ENCODE results near the gene TSG101.

Gene TSG101, protein sequence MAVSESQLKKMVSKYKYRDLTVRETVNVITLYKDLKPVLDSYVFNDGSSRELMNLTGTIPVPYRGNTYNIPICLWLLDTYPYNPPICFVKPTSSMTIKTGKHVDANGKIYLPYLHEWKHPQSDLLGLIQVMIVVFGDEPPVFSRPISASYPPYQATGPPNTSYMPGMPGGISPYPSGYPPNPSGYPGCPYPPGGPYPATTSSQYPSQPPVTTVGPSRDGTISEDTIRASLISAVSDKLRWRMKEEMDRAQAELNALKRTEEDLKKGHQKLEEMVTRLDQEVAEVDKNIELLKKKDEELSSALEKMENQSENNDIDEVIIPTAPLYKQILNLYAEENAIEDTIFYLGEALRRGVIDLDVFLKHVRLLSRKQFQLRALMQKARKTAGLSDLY

DNA sequence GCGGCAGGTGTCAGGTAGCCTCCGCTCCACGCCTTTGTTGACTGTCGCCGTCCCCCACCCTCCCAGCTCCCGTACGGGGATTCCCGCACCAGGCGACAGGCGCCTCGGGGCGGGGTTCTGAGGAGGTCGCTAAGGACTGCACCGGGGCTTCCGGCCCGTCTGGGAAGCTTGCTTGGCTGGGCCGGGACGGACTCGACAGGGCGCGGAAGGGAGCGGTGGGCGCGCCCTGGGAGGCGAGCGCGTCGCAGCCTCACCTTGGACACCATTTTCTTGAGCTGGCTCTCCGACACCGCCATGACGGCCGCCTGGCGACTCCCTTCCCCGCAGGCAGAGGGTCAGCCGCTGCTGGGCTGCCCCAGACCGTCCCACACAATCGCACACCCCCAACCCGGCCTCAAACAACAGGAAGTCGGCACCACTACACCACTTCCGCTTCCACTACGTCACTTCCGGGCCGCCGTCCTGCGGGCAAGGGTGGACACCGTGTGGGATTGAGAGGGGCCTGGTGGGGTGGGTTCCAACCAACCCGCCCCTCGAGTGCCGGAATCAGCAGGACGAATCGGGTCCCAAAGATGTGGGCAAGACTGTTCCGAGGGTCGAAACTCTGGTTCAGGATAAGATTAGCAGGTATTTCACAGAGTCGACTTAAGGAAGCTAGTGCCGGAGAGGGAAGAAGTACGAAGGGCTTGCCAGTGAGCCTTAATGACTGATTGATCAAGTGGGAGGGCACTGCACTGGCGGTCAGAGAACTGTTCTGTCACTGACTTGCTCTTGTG, at the start of gene TSG101:
TSS of gene TSG101 (minus strand) at position 422 of the 776 bp plus-strand sequence. CDS start at position 296, 126 bp downstream.
- peak; percentile 96 for DNase-seq

DNA sequence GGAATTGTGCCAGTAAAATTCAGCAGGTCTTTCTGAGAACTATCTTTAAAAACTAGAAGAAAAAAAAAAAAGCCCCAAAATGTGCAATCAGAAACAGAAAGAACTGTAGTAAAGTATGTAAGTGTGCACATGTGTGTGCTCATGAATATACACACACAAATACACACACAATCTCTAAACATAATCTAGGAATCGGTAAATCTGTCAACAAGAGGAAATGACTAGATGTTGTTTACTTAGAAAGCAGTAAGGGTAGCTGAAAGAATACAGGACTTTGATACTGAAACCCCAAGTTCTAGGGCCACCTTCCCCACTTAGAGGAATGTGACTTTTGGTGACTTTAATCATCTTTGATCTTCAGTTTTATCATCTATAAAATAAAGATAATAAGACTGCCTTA, 48.6 kb upstream of the TSG101 start:
- DNase-seq = no peak

GRCh38 chr11:18567081-18567480, 40.3 kb upstream of the TSG101 start:
- DNase-seq = no peak

GRCh38 chr11:18566406-18566805, 39.7 kb upstream of the TSG101 start:
- no peak for DNase-seq

GRCh38 chr11:18564149-18564548, 37.4 kb upstream of the TSG101 start:
- DNase-seq = no peak

DNA sequence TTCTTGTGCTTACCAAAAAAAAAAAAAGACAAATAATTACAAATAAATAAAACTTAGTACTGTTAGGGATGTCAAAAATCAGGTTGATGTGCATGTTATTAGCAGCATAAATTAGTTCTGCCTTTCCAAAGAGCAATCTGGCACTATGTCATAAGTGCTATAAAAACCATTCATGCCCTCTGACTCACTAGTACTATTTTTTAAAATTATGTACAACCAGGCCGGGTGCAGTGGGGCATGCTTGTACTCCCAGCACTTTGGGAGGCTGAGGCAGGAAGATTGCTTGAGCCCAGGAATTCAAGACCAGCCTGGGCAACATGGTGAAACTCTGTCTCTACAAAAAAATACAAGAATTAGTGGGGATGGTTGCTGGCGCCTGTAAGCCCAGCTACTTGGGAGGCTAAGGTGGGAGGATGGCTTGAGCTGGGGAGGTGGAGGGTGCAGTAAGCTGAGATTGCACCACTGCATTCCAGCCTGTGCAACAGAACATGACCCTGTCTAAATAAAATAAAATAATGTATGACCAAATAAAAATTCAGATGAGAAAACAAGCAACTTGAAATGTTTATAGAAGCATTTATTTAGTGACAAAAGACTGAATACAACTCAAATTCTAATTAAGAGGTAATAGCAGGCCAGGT, 36.5 kb upstream of the TSG101 start:
- no peak for DNase-seq

DNA sequence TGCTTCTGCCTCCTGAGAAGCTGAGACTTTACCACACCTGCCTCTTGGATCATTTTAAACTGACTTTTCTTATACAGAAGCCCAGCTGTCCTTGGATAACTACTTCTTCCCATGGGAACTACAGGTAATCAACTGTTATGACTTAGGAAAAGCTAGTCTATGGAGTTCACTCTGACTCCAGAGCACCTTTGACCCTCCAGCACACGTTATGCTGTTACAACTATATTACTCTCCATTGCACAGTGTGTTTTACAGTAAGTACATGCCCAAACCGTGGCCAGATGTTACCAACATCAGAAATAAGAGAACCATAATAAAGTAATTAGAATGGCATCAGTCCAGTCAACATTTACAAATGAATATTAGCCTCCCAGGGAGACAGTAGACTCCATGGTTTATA, 21.3 kb upstream of the TSG101 start:
- no peak for DNase-seq

GRCh38 chr11:18540207-18541009, 13.7 kb upstream of the TSG101 start:
- DNase-seq = no peak

DNA sequence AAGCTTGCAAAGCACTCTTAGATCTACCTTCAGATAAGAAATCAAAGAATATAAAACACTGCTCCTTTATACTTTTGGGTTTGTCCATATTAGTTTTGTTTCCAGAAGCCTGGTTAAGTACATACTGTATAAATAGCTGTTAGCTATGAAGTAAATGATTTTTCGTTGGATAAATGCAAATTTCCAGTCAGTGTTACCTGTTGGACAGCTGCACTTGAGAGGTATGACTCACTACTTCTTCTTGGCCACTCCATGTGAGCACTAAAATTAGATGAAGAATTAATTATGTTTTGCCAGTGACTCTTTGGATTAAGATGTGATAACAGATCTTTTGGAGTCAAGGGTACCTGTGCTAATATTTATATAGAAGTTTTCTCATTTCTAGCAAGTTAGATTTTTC, 9.5 kb upstream of the TSG101 start:
- DNase-seq = no peak

DNA sequence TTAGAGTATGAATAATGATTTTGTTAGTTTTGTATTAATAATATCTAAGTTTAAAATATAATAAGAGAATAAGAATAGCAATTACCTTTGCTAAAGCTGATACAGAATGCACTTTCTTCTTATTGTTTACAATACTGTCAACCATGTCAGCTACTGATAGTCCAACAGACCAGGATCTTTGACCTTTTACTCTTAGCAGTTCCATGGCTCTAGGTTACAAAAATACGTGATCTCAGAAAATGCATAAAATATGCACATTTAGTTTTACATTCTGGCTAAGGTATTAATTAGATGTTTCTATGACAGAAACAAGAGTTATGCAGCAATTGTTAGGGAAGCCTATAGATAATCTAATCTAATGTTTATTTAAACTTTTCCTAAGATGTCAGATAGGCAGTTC, 7.5 kb upstream of the TSG101 start:
- no peak for DNase-seq

DNA sequence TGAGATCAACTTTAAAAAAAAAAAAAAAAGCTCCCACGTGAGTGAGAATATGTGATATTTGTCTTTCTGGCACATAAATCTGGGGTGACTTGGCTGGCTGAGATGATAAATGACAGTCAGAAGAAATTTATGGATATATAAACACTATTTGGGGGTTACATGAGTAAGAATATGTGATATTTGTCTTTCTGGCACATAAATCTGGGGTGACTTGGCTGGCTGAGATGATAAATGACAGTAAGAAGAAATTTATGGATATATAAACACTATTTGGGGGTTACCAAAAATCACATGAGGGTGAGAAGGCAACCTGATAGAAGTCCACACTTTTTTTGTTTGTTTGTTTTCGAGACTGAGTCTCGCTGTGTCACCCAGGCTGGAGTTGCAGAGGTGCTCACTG, 6.6 kb upstream of the TSG101 start:
- no peak for DNase-seq

DNA sequence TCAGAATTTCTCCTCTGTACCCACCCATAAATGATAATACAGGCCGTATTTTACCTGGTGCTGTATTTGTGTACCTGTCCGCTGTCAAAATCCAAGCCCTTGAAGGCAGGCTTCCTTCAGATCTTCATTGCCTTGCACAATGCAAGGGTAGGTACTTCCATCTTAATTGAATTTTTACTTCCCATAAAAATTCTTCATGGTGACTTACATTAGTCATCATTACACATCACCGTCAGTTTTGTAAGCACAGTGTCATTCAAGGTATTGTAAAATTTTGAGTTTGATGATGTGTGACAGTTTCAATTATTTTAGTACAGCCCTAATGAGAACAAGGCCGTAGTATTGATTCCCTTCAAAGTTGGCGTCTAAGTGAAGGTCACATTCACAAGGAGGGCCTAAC, 770 bp upstream of the TSG101 start:
- no peak for DNase-seq

DNA sequence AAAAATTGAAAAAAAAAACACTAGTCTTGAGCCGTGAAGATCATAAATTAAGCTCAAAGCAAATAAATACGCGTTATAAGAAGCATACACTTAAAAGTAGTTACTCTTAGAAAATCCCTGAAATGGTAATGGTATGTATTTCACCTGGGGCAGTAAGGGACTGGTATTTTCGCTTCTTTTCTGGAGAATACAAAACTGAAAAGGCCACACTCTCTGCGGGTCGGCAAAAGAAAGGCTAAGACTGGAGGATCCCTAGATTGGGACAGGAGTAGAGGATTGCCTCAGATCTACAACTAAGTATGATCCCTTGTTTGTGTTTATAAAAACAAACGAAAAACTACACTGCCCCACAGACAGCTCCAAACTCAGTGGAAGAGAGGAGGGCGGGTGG, 617 bp downstream of the TSG101 start:
- DNase-seq = no peak

DNA sequence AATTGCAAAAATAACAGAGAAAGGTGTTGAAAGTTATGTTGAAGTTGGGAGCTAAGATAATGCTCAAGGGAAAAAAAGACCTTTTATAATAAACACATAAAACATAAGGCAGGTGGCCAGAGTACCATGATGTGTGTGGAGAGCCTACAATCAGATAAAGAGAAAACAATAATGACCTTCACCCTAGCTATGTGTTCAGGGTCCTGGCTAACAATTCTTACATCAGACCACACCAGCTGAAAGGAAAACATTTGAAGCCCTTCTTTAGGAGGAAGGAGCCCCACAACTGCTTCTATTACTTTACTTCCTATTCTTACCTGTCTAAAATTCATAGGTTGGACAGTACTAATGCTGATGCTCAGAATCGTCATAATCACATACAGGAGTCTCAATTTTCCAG, 2.5 kb downstream of the TSG101 start:
- DNase-seq = no peak

DNA sequence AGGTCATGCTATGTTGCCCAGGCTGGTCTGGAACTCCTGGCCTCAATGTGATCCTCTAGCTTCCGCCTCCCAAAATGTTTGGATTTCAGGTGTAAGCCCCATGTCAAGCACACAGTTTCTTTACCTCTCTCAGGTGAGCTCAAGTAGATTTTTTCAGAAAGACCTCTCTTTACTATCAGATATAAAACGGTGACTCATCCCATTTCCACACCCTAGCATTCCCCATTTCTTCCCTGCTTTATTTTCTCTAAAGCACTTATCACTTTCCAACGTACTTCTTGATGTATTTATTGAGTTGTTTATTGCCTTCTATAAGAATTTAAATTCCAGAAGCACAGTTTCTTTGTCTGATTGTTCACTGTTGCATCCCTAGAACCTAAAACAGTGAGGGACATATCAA, 3.7 kb downstream of the TSG101 start:
- no peak for DNase-seq

DNA sequence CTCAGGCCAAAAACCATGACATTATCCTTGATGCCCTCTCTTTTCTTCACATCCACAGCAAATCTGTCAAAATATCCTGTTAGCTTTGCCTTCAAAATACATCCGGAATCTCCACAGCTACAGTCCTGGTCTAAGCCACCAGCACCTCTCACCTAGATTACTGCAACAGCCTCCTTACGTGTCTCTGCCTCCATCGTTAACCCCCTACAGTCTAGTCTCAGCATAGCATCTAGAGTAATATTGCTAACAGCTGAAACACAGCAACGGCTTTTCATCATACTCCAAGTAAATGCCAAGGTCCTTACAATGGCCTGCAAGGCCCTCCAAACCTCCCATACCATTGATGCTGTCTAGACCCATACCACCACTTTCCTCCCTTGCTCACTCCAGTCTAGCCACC, 4.4 kb downstream of the TSG101 start:
- no peak for DNase-seq

DNA sequence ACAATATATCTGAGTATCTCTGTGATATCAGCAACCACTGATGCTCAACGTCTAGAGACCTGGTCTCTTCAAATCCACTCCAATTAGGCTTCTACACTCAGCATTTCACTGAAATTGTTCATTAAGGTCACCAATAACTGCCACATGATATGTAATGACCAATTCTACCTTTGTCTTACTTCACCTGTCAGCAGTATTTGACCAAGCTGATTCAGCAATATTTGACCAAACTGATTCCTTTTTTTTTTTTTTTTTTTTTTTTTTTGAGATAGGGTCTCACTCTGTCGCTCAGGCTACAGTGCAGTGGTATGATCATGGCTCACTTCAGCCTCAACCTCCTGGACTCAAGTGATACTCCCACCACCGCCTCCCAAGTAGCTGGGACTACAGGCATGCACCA, 5.6 kb downstream of the TSG101 start:
- no peak for DNase-seq

- DNase-seq = no peak
Measured at GRCh38 chr11:18502352-18502751, 24.4 kb downstream of the TSG101 start.

GRCh38 chr11:18501629-18502028, 25.1 kb downstream of the TSG101 start:
- no peak for DNase-seq

DNA sequence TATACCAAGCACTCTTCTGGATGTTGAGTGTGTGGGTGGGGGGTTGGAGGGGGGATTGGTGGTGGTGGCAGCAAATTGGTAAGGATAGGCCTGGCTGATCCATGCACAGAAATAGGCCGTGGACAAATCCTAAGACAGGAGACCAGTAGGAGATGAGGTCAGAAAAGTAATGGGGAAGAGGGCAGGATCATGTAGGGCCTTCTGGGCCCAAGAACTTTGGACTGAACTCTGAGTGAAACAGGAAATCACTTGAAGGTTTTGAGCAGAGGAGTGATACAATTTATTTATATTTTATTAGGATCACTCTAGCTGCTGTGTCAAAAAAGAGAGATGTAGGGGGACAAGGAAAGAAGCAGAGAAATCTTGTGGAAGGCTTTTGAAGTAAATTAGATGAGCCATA, 28.7 kb downstream of the TSG101 start:
- DNase-seq = no peak

DNA sequence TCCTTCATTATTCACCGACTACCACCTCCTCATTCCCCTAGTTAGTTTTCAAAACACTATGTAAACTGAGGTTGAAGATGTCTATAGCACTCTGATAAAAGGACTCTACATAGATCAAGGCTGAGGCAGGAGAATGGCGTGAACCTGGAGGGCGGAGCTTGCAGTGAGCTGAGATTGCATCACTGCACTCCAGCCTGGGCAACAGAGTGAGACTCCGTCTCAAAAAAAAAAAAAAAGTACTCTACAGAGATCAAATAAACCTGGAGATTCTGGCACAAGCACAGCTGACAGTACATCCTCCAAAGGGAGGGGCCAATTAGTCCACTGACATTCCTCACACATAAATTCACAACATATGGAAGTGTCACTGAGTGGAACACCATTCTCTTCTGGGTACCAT, 31.0 kb downstream of the TSG101 start:
- DNase-seq = no peak

DNA sequence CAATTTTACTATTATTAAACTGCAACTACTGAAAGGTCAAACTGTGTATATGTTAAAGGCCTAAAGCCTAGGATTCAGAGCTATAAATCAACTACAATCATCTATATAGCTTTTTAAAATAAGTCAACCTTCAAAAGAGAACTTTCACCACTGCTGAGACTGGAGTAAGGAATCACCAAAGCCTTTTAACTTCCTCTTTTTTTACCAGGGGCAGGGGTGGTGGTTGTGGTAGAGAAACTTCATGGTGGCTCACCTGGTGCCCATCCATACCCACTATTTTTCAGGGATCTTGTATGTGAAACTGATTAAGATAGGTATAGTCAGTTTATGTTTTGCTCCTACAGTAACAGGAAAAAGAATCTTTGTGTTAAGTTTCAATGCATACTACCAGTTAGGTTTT, 31.5 kb downstream of the TSG101 start:
- DNase-seq = no peak

- no peak for DNase-seq
Measured at GRCh38 chr11:18493310-18493709, 33.4 kb downstream of the TSG101 start.
